ENCODE data around the gene USP36.

The USP36 gene

DNA sequence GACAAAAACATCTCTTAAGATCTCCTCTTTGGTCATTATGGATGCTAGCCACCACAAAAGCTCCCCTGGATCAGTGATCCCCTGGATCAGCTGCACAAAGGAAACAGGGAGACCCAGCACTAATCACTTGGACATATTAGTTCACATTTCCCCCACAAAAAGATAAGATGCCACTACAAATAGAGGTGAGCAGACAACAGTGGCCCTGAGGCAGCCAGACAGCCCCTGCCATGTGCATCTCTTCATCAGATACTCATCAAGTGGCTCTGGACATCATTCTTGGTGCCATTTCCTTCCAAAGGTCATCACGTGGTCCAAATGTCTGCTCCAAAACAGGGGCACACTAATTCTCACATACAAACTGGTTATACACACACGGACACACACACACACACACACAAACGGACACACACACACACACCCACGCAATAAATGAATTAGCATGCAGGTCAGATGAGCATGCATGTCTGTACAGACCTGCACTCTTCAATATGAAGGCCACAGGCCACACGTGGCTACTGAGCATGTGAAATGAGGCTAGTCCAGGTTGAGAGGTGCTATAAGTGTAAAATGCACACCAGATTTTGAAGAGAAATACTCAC is 4.1 kb downstream of the USP36 start:
- DNase-seq: no peak

DNA sequence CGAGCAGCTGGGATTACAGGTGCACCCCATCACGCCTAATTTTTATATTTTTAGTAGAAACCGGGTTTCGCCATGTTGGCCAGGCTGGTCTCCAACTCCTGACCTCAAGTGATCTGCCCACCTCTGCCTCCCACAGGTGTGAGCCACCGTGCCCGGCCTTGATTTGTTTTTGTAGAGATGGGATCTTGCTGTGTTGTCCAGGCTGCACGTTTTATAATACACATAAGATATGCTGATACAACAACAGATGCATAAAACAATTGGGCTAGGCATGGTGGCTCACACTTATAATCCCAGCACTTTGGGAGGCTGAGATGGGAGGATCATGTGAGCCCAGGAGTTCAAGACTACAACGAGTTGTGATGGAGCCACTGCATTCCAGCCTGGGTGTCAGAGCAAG is 6.0 kb downstream of the USP36 start:
- no peak for DNase-seq

DNA sequence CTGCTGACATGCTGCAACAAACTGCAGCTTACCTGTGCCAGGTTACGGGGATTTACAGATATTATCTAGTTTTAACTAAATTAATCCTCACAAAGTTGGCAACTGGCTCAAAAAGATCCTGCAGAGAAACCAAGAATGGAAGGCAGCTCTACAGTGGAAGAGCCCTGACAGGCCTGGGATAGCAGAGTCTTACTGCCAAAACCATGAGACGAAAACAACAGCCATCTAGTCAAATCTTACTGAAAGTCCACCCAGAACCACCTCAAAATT is 8.1 kb downstream of the USP36 start:
- DNase-seq: no peak

DNA sequence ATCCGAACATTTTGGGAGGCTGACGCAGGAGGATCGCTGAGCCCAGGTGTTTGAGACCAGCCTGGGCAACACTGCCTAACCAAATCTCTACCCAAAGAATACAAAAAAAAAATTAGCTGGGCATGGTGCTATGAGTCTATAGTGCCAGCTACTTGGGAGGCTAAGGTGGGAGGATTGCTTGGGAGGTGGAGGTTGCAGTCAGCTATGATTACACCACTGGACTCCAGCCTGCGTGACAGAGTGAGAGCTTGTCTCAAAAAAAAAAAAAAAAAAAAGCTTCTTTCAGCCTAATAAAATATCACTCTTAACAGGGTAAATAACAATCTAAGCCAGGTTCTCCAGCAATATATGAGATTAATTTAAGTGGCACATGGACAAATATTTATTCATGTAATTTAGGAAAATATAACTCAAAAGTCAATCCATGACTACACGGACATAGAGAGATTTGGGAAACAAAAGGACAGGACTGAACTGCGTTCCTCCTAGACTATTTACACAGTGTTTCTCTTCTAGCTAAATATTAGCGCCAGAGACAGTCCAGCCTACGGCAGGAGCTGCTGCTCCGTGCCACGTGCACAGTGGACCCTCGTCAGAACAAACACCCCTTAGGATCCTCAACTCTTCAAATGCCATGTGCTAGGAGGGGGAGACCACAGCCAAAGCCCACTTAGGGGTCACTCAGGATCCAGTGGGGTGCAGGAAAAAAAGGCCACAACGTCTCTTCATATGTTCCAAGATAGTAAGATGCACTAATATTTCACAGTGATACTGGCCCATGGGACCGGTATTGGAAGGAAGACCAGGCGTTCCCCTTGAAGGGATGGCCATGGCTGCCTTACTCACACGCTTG is 8.7 kb downstream of the USP36 start:
- DNase-seq: no peak

DNA sequence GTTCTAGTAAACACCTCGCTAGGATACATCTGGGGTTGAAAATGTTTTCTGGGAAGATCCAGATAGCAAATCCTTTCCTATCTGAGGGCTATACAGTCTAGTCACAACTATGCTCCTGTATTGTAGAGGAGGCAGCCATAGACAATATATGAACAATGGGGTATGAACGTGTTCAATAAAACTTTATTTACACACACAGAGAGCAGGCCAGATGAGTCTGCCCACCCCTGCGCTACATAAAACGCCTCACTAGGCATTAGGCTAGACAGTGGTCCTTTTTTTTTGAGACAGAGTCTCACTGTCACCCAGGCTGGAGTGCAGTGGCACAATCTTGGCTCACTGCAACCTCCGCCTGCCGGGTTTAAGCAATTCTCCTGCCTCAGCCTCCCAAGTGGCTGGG is 11.1 kb downstream of the USP36 start:
- no peak for DNase-seq

DNA sequence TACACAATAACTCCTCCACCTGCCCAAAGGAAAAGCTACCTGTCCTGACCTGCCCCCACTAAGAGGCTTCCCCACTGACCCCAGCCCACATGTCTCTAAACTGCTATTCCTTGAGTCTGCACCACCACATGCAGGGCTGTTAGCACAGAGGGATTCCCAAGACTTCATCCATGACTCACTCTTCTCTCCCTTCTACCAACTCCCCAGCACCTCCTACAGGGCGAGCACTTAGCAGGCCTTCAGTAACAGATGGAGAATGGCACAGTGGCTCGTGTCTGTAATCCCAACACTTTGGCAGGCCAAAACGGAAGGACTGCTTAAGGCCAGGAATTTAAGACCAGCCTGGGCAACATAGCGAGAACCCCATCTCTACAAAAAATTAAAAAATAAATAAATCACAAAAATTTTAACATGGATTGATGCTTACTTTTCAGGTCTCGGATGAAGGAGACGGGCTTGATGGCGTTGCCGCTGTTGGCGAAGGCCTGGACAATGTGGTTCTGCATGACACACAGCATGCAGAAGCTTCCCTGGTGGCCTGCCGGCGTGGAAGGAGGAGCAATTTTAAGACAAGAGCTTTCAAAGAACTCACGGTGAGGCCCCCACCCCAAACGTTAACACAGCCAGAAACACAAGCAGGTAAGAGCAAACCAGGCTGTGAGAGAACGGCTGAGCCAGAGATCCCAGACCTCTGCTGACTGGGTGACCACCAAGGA is 12.0 kb downstream of the USP36 start:
- no peak for DNase-seq

DNA sequence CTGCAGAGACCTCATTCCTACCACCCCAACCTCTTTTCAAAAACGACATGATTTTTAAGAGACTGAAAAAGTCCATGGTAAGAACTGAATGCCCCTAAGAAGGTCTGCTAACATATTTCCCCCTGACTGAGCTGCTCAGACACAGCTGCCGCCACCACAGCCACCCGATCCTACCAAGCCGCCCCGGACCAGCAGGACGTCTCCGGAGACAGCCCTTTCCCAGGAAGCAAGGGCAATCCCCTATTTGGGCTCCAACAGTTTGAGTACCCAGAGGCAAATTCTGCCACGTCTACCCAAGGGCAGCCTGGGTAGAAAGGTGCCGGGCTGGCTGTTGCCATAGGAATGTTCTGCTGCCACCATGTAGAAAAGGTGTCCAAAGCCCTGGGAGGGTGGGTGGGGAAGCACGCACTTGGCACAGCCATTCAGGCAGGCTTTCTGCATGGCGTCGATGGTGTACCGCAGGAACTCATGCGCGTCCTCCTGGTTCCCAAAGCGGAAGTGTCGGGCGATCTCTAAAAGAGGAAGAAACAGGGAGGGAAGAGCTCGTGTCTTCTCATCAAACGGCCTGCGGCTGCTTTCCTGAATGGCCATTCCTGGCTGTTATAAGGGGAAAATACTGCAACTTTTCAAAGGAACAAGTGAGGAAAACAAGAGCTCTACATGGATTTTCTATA is 13.6 kb downstream of the USP36 start:
- DNase-seq: no peak

DNA sequence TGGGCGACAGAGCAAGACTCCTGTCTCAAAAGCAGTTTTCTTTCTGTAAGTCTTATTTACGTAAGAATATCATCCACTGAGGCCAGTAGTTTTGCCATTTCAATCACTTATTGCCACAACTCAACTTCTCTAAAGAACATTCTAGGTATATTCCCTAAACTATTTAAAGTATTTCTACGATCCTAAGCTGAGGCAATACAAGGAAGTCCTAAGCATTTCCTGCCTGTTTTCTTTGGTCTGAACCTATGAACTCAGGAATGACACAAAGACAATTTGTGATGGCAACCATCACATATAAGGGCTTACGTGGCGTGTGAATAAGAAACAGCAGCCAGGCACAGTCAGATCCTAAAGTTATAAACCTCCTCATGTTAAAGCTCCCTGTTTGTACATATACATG is 14.2 kb downstream of the USP36 start:
- no peak for DNase-seq

DNA sequence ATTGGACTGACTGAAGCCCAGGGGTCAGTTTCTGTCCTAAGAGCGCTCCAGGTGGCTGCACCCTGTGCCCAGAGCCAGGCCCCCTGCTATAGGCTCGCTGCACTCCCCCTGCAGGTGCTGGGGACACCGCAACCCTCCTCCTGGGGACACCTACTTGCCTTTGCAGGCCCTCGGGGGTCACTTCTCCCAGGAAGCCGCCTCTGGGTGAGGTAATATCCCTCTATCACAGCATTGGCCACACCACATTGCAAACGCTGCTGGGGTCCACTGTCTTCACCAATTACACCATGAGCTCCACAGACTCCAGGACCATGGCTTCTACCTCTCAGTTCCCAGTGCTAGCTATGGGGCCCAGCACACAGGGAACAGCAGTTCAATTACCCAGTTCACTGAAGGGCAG is 14.9 kb downstream of the USP36 start:
- no peak for DNase-seq

DNA sequence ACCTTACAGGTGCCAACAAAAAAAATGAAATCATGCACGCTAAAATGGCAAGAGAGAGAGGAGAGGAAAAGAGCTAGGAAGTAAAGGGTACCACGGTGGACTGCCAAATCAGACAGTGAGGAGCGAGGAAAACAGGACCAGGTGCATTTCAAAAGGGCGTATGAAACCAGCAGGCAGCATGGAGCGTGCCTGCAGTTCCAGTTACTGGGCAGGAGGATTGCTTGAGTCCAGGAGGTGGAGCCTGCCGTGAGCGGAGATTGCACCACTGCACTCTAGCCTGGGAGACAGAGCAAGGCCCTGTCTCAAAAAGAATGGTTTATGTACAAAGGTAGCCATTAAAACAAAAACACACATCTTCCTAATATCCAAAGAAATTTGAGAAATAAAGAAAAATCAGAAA is 16.4 kb downstream of the USP36 start:
- no peak for DNase-seq

DNA sequence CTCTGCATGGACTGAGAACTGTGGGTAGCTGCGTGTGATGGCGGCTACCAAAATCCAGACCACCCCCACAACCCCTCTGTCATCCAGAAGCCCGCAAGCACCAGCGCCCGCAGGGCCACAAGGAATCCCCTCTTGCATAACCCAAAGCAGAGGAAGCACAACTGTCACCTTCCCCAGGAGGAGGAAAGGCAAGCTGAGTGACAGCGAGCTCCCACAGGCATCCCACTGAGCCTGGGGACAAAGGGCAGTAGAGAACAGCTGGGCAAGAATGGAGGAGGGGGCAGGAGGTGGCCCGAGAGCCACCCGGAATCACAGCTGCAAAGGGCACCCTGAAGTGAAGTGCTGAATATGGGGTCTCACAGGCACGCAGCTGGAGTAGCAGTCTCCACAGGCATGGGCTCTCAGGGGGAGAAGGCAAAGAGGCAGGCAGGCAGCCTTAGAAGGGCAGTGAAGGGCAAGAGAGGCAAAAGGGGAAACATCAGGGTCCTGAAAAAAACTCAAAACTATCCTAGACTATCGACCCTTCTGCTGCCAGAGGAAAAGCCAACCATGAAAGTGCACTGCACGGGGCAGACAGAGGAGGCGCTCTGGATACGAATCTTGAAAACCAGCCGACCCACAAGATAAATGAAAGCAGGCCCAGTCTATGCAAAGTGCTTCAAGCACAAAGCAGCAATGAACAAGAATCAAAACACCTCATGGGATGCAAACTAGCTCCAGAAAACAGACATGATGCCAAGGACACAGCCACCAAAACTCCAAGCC is 17.1 kb downstream of the USP36 start:
- no peak for DNase-seq

DNA sequence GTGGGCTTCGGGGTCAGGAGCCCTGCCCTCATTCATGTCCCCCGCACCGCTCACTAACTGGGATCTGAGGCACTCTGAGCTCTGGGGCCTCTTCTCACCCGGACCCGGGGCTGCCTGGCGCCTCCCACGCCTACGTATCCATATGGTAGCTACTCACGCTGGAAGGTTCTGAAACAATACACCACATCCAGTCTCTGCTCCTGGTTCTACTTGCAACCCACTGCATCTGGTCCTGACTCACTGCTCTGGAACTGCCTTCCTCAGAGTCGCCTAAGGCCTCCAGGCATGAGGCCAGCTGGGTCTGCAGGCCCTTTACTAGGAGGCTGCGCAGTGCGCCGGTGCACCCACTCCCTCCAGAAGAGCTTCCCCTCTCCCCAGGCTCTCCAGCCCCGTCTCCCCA is 18.1 kb downstream of the USP36 start:
- DNase-seq: no peak

DNA sequence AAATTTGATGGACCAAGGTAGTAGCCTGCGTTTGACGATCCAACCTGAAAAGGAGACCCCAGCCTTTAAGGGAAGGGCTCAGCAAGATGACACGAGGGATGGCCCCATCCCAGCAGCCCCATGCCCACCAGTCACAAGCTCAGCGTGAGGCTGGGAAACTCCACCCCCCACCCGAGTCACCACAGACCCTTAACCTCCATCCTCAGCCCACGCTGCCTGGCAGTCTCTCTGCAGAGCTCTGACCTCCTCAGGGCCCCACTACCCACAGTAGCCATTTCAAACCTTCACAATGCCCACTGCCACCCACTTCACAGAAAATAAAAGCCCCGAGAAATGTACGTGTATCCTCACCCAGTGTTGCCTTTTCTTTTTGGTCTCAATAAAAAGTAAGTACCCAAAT is 18.7 kb downstream of the USP36 start:
- DNase-seq: no peak

DNA sequence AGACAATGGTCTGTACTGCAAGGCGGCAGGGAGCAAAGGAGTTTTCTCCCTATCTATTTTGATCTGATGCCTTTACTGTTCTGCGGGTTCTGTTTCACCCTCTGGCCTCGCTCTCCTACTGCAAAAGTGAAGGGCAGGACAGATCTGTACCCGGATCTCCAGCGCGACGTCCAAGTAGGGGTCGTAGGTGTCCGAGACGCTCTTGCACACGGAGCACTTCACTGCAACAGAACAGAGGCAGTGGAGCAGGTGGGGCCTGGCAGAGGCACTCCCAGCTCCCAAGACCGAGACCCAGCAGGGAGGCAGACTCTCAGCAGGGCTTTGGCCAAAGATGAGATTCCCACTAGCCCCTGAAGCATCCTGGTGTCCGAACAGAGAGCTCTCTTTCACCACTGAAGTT is 19.8 kb downstream of the USP36 start:
- DNase-seq: no peak

DNA sequence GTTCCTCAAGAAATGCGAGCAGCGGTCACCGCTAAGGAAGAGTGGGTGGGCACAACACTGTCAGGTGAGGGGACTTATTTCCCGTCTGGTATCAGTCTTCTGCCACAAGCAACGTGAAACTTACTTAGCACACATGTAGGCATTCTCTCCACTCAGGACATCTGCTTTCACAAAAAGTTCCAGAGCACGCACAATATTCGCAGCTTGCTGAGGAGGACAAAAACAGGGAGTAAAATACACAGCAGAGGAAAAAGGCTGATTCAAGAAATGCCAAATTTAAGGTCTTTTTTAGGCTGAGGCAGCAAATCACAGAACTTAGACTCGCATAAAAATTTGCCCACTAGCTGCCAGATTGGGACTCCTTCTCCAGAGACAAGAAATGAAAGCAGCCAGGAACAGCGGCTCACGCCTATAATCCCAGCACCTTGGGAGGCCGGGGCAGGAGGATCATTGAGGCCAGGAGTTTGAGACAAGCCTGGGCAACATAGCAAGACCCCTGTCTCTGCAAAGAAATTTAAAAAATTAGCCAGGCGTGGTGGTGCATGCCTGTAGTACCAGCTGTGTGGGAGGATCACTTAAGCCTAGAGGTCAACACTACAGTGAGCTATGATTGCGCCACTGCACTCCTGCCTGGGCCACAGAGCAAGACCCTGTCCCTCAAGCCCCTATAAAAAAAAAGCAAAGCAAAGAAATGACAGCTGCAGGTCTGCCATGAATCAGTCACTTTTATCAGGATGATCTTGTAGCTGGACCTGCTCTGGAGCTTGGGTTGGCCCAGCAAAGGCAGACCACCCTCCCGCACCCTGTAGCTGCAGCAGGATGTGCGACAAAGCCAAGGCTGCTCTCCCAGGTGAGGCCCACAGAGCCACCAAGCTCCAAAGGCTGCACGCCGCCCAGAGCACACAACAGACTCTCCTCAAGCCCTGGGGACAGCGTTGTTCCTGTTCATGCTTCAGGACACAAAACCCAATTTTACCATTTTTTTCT is 20.5 kb downstream of the USP36 start:
- no peak for DNase-seq

DNA sequence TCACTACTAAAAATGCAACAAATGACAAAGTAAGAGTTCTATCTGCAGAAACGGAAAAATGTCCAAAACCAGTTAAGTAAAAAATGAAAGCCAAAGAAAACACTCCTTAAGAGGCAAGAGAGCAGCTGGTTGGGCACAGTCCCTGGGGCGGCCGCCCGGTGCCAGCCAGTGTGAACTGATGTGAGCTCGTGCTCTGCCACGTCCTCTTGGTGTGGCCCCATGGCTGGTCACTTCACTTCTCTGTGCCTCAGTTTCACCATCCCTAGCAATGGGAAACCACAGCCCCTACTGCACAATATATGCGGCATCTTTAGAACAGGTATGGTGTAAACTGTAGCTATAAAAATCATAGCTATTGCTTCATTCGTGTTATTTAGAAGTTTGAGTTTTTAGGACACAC is 21.2 kb downstream of the USP36 start:
- no peak for DNase-seq

DNA sequence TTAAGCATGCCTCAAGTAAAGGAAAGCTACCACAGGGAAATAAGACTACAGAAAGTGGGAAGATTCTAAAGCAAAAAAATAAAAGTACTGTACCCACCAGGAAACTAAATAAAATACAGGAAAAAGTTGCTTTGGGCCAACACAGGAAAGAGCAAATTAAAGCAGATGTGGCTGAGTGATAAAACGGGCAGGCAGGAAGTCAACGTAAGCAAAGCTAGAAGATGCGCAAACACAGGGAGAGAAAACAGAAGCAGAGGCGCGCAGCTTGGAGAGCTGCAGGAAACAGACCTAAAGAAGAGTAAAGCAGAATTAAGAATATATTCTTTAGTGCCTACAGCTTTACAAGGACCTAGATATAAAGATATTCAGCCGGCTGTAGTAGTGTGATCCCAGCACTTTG is 21.7 kb downstream of the USP36 start:
- DNase-seq: no peak

DNA sequence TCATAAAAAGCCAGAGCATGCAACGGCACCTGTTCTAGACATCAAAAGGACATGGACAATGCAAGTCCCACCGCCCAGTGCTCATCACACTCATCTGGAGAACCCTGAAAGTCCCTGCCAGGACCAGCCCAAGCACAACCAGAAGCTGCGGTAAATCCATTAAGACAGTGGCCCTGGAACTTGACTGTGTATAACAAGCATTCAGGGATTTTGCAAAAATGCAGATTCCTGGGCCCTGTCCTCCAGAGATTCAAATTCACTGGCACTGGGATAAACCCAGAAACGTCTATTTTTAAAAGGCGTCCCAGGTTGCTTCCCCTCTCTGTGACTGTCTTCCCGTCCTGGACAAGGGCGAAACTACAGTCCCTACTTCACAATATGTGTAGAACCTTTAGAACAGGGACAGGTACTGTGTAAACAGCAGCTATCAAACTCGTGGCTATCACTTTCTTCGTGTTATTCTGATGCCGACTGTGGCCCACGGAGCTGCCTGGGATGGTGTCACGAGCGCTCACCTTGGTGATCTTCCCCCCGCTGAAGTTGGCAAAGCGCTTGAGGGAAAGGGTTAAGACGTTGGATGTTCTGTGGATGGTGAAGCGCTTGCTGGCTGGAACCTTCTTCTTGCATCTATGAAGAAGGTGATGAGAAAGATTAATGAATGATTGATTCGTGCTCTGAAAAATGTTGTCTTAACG is 22.3 kb downstream of the USP36 start:
- no peak for DNase-seq

DNA sequence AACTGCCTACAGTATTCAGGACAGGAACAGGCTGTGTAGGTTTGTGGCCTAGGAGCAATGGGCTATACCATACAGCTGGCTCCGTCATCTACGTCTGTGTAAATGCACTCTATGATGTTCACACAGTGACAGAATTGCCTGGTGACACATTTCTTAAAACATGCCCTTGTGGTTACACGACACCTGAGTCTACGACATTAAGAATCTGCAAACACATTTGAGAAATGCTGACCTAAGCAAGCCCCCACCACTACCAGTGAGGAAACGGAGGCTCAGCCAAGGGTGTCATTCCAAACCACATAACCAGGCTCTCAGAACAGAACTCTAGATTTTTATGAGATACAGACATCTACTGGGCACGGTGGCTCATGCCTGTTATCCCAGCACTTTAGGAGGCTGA is 23.5 kb downstream of the USP36 start:
- DNase-seq: no peak

DNA sequence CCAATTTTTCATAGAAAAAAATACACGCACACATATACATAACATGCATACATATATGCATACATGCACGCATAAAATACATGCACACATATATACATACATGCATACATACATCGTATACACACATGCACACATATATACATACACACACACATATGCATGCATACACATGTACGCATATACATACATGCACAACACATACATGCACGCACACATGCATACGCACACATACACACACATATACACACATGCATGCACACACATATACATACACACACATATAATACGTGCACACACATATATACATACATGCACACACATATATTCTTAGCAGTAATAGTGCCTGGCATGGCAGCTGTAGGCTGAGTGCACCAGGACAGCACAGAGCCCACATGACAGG is 24.9 kb downstream of the USP36 start:
- DNase-seq: no peak

DNA sequence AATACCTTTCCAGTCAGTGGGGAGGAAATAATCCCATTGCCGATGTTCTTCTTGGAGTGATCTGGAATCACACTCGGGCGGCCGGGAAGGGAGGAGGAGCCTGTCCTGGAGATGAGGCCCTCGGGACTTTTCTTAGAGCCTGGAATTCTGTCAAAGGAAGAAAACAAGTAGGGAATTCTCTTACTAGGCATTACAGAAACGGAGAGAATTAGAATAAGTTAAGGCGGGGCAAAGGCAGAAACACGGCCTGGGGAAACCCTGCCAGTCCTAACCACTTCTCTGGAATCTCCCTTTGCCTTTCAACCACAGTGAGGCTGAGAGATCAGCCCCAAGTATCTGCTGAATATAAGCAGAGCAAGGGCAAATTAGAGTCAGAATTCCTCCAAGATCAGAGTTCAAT is 27.8 kb downstream of the USP36 start:
- no peak for DNase-seq

Measured in cerebellar nuclear complex (tissue), 1 donor.